Ectodermal cell (in vitro differentiated cells): ENCODE measurements around the gene GNRHR.

Source experiments
- H3K27ac ChIP-seq: 2 replicates; pipeline ENCODE4 v1.7.0; 2013; ENCODE audit warnings: mild to moderate bottlenecking, low read depth, low read length; ENCODE audit not compliant: insufficient read depth, poor library complexity, severe bottlenecking
- H3K27me3 ChIP-seq: 2 replicates; pipeline ENCODE4 v1.7.0; 2013; ENCODE audit warnings: mild to moderate bottlenecking, low read length; ENCODE audit not compliant: insufficient read depth, control insufficient read depth, poor library complexity, severe bottlenecking
- H3K36me3 ChIP-seq: one replicate; pipeline ENCODE4 v1.7.0; 2013; ENCODE audit warnings: low read length; ENCODE audit not compliant: control insufficient read depth, insufficient read depth
- H3K4me1 ChIP-seq: one replicate; pipeline ENCODE4 v1.7.0; 2013; ENCODE audit warnings: low read length; ENCODE audit not compliant: control insufficient read depth, insufficient read depth
- H3K4me3 ChIP-seq: 2 replicates; pipeline ENCODE4 v1.7.0; 2013; ENCODE audit warnings: low read depth, low read length, control low read depth; ENCODE audit not compliant: insufficient read depth
- H3K9me3 ChIP-seq: 2 replicates; pipeline ENCODE4 v1.7.0; 2013; ENCODE audit warnings: mild to moderate bottlenecking, low read length, moderate library complexity; ENCODE audit not compliant: control insufficient read depth
- whole genome bisulfite sequencing, 2 experiments: methylation state at CpG; one replicate each; pipeline ENCODE4 v1.1.7; 2013; ENCODE audit warnings: missing lambda C conversion rate in 2 of 2; 5-methylcytosine and 5-hydroxymethylcytosine counted together

GNRHR gene

GRCh38 chr4:67701517-67701850 lies 52.7 kb downstream of the GNRHR start:
- no peak overlapping the region for H3K27ac ChIP-seq

GRCh38 chr4:67700738-67701516 lies 53.3 kb downstream of the GNRHR start, which contains the start of gene UBA6:
TSS of gene UBA6 (minus strand) at chr4:67701155. CDS start at chr4:67701119, 36 bp downstream.
- WGBS, 2 experiments = 0 to 1% methylated on average over 56 to 57 of the region's 57 CpGs

More at GRCh38 chr4:67701517-67701850, 52.7 kb downstream of the GNRHR start:
- 19 to 26% methylated on average over 3 to 4 of the region's 4 CpGs for WGBS, 2 experiments
- Histone ChIP-seq H3K36me3 (no peaks in the 10 kb centered on the region), H3K27me3 (no peaks in the 10 kb centered on the region), H3K4me1 (peaks cover 6% of the 10 kb centered on the region), H3K4me3 (peak overlapping the region; percentile 66), H3K9me3 (no peaks in the 10 kb centered on the region)

GRCh38 chr4:67700116-67700737 lies 54.0 kb downstream of the GNRHR start:
- WGBS, 2 experiments = 30 to 39% methylated on average over 10 to 11 of the region's 11 CpGs
- Histone ChIP-seq H3K27ac (peak overlapping the region; percentile 65), H3K27me3 (no peaks in the 10 kb centered on the region), H3K4me1 (peaks cover 6% of the 10 kb centered on the region), H3K4me3 (peak overlapping the region; percentile 66), H3K36me3 (no peaks in the 10 kb centered on the region), H3K9me3 (no peaks in the 10 kb centered on the region)

More at GRCh38 chr4:67700738-67701516, 53.3 kb downstream of the GNRHR start, which contains the start of gene UBA6:
- no peaks in the 10 kb centered on the region for H3K27me3 ChIP-seq
- peak within 1 kb of the TSS; percentile 66 for H3K4me3 ChIP-seq
- H3K4me1 ChIP-seq = peaks cover 6% of the 10 kb centered on the region
- H3K36me3 ChIP-seq = no peaks in the 10 kb centered on the region
- no peaks in the 10 kb centered on the region for H3K9me3 ChIP-seq
- peak within 1 kb of the TSS; percentile 65 for H3K27ac ChIP-seq

- peak overlapping the region; percentile 66 for H3K4me3 ChIP-seq
- WGBS, 2 experiments = 92 to 95% methylated on average over 18 of the region's 18 CpGs
- no peaks in the 10 kb centered on the region for H3K27me3 ChIP-seq
- peaks cover 6% of the 10 kb centered on the region for H3K4me1 ChIP-seq
- H3K36me3 ChIP-seq = peaks cover 4% of the 10 kb centered on the region
- H3K27ac ChIP-seq = no peak overlapping the region
- H3K9me3 ChIP-seq = no peaks in the 10 kb centered on the region
Measured at GRCh38 chr4:67699603-67700002, 54.6 kb downstream of the GNRHR start.

GRCh38 chr4:67697860-67698687 lies 56.1 kb downstream of the GNRHR start:
- H3K27ac ChIP-seq = no peak overlapping the region
- no peaks in the 10 kb centered on the region for H3K9me3 ChIP-seq
- H3K4me1 ChIP-seq = peaks cover 6% of the 10 kb centered on the region
- peaks cover 6% of the 10 kb centered on the region for H3K36me3 ChIP-seq
- H3K4me3 ChIP-seq = no peak overlapping the region
- WGBS, 2 experiments = 90 to 91% methylated on average over 7 of the region's 7 CpGs
- no peaks in the 10 kb centered on the region for H3K27me3 ChIP-seq

GRCh38 chr4:67696061-67696460 lies 58.1 kb downstream of the GNRHR start:
- 100% methylated on average over 1 of the region's 2 CpGs; no CpG with 5 or more reads in 1 of the 2 experiments for WGBS, 2 experiments
- peaks cover 6% of the 10 kb centered on the region for H3K36me3 ChIP-seq
- no peaks in the 10 kb centered on the region for H3K9me3 ChIP-seq

GRCh38 chr4:67694662-67695061 lies 59.5 kb downstream of the GNRHR start:
- peaks cover 6% of the 10 kb centered on the region for H3K36me3 ChIP-seq
- 94 to 97% methylated on average over 2 to 3 of the region's 3 CpGs for WGBS, 2 experiments
- H3K4me3 ChIP-seq = no peak overlapping the region
- no peaks in the 10 kb centered on the region for H3K4me1 ChIP-seq
- H3K27me3 ChIP-seq = no peaks in the 10 kb centered on the region
- no peaks in the 10 kb centered on the region for H3K9me3 ChIP-seq
- no peak overlapping the region for H3K27ac ChIP-seq

More at GRCh38 chr4:67696061-67696460, 58.1 kb downstream of the GNRHR start:
- Histone ChIP-seq H3K27ac (no peak overlapping the region), H3K4me1 (no peaks in the 10 kb centered on the region), H3K4me3 (no peak overlapping the region), H3K27me3 (no peaks in the 10 kb centered on the region)

- H3K4me3 ChIP-seq = no peak overlapping the region
- H3K27ac ChIP-seq = no peak overlapping the region
- H3K9me3 ChIP-seq = no peaks in the 10 kb centered on the region
- no peaks in the 10 kb centered on the region for H3K27me3 ChIP-seq
- H3K36me3 ChIP-seq = peaks cover 6% of the 10 kb centered on the region
- no peaks in the 10 kb centered on the region for H3K4me1 ChIP-seq
Measured at GRCh38 chr4:67691328-67691727, 62.9 kb downstream of the GNRHR start.
